ENCODE data around the gene S100A9. TPM values are rescaled to one million over a fixed set of nuclear protein-coding genes. Genes with fewer than 3 reads are reported as not detected.

Gene S100A9
- total and polyA plus RNA-seq, 2 donors, result 281 to 1,119 TPM

DNA sequence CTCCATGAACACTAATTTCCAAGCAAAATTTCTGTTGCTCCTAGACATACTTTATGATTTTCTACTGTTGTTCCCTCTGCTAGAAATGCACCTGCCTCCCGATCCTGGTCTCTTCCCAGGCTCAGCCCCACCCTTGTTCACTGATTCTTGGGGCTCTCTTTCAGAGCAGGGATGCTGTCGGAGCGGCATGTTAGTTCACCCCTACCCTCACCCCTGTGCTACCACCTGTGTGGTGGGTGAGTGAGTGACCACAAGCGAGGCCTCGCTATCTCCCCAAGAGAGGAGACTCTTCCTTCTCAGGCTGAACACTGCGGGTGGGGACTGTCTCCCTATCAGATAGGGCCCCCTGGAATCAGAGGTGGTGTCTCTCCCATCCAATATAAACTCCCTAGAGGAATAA lies 38.1 kb downstream of the S100A9 start:
- Histone ChIP-seq H3K9me3 (ENCODE audit: control insufficient read depth in 2 of 2, insufficient read depth in 1 of 2, low read length in 1 of 2) (no peaks in the 10 kb centered on the region), H3K27me3 (ENCODE audit: control insufficient read depth in 2 of 2, insufficient read depth in 1 of 2, low read length in 1 of 2) (peaks cover 0 to 2% of the 10 kb centered on the region in 2 donors), H3K4me1 (ENCODE audit: control insufficient read depth in 2 of 2, insufficient read depth in 2 of 2, low read length in 2 of 2) (no peaks in the 10 kb centered on the region), H3K27ac (ENCODE audit: low read depth in 1 of 2, low read length in 1 of 2) (no peak overlapping the region), H3K36me3 (ENCODE audit: control insufficient read depth in 2 of 2, insufficient read depth in 2 of 2, low read length in 1 of 2) (no peaks in the 10 kb centered on the region), H3K4me3 (ENCODE audit: low read length in 2 of 2) (no peak overlapping the region)
- no peak for DNase-seq (ENCODE audit: low read depth in 6 of 9, low spot score in 9 of 9)
- WGBS, result 93% methylated on average over 6 of the region's 6 CpGs

DNA sequence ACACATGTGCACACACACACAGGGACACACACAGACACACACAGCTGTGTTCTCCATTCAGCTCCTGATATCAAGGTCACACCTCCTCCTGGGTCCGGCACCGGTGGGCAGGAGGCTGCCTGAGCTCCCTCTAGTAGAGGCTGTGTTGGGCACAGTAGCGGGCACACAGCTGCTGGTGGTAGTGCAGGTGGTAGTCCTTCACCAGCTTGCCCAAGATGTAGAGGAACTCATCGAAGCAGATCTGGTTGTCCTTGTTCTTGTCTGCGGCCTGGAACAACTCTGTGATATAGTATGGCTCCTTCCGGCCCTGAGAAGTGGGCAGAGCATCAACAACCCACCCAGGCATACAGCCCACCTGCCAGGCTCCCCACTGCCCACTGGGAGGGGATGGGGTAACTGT lies 38.8 kb downstream of the S100A9 start:
- WGBS, result 93% methylated on average over 6 of the region's 6 CpGs
- peaks cover 0 to 2% of the 10 kb centered on the region in 2 donors for H3K27me3 ChIP-seq (ENCODE audit: control insufficient read depth in 2 of 2, insufficient read depth in 1 of 2, low read length in 1 of 2)
- no peak for DNase-seq (ENCODE audit: low read depth in 6 of 9, low spot score in 9 of 9)
- H3K4me3 ChIP-seq (ENCODE audit: low read length in 2 of 2), result no peak overlapping the region
- H3K4me1 ChIP-seq (ENCODE audit: control insufficient read depth in 2 of 2, insufficient read depth in 2 of 2, low read length in 2 of 2), result no peaks in the 10 kb centered on the region
- H3K36me3 ChIP-seq (ENCODE audit: control insufficient read depth in 2 of 2, insufficient read depth in 2 of 2, low read length in 1 of 2), result no peaks in the 10 kb centered on the region
- H3K27ac ChIP-seq (ENCODE audit: low read depth in 1 of 2, low read length in 1 of 2), result no peak overlapping the region
- no peaks in the 10 kb centered on the region for H3K9me3 ChIP-seq (ENCODE audit: control insufficient read depth in 2 of 2, insufficient read depth in 1 of 2, low read length in 1 of 2)

DNA sequence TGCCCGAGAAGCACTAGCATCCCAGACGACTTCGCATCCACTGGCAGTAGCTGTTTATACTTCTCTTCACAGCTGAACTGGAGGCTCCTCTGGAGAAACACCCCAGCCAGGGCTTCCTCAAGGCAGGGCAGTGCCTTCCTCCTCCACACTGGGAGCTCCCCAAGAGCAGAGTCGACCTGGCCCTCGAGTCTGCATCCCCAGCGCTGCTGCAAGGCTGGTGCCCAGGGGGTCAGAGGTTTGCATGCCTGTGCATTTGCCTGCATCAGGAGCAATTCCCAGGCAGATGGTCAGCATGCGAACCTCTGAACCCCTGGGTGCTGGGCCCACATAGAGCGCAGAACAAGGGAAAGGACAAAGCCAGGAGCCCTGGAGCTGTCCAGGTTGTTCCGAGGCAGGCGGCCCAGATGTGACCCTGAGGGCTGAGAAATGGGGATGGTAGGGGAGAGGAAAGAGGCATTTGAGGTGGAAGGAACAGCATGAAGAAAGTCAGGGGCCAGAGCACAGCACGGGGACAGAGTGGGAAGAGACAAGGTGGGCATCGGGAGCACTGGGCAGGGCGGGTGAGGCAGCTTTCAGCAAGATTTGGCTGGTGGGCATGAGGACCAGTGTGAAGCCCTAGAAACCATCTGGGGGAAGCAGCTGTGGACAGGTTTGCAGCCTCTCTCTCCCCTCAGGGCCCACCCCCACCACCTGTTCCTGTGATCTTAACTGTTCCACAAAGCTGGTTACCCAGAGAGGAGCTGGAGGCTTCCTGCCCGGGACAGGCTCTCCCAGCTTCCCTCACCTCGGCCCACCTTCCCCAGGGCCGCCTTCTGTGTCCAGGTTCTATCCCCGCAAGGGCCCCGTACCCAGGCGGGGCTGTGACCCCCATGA lies 39.6 kb downstream of the S100A9 start:
- H3K27me3 ChIP-seq (ENCODE audit: control insufficient read depth in 2 of 2, insufficient read depth in 1 of 2, low read length in 1 of 2), result peaks cover 0 to 2% of the 10 kb centered on the region in 2 donors
- DNase-seq (ENCODE audit: low read depth in 6 of 9, low spot score in 9 of 9), result no peak
- H3K4me3 ChIP-seq (ENCODE audit: low read length in 2 of 2), result no peak overlapping the region
- 86% methylated on average over 19 of the region's 19 CpGs for WGBS
- H3K4me1 ChIP-seq (ENCODE audit: control insufficient read depth in 2 of 2, insufficient read depth in 2 of 2, low read length in 2 of 2), result no peaks in the 10 kb centered on the region
- H3K36me3 ChIP-seq (ENCODE audit: control insufficient read depth in 2 of 2, insufficient read depth in 2 of 2, low read length in 1 of 2), result no peaks in the 10 kb centered on the region
- no peak overlapping the region for H3K27ac ChIP-seq (ENCODE audit: low read depth in 1 of 2, low read length in 1 of 2)
- H3K9me3 ChIP-seq (ENCODE audit: control insufficient read depth in 2 of 2, insufficient read depth in 1 of 2, low read length in 1 of 2), result no peaks in the 10 kb centered on the region

DNA sequence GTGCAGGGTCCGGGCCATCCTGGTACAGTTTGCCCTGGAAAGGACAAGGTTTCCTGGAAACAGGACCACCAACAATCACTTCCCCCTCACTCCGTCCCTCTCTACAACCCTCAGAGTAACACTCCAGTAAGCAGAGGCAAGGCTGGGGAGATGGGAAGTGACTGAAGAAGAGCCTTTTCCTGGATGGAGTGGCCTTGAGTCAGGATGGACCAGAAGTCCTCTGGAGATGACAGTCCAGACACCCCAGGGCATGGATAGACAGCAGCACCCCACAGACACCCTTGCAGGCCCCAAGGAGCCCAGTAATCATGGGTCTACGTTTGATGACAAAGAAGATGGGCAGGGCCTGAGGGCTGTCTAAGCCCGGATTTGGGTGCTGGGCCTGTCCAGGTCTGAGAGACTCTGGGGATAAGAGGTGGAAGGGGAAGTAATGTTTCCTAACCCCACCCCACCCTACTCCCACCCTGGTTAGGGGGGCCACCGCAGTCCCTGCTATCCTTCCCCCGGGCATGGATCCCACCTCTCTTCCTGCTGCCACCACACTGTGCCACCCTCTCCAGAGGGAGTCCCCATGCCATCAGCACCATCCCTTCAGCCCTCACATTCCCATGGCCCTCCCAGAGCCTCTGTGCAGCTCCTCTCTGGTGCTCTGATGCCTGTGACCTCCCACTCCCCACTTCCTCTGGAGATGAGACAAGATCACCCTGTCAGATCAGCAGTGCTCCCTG lies 40.4 kb downstream of the S100A9 start:
- Histone ChIP-seq H3K27ac (ENCODE audit: low read depth in 1 of 2, low read length in 1 of 2) (no peak overlapping the region), H3K27me3 (ENCODE audit: control insufficient read depth in 2 of 2, insufficient read depth in 1 of 2, low read length in 1 of 2) (peaks cover 0 to 2% of the 10 kb centered on the region in 2 donors), H3K36me3 (ENCODE audit: control insufficient read depth in 2 of 2, insufficient read depth in 2 of 2, low read length in 1 of 2) (no peaks in the 10 kb centered on the region), H3K4me1 (ENCODE audit: control insufficient read depth in 2 of 2, insufficient read depth in 2 of 2, low read length in 2 of 2) (no peaks in the 10 kb centered on the region), H3K4me3 (ENCODE audit: low read length in 2 of 2) (no peak overlapping the region), H3K9me3 (ENCODE audit: control insufficient read depth in 2 of 2, insufficient read depth in 1 of 2, low read length in 1 of 2) (no peaks in the 10 kb centered on the region)
- WGBS, result 94% methylated on average over 6 of the region's 6 CpGs
- DNase-seq (ENCODE audit: low read depth in 6 of 9, low spot score in 9 of 9), result no peak

DNA sequence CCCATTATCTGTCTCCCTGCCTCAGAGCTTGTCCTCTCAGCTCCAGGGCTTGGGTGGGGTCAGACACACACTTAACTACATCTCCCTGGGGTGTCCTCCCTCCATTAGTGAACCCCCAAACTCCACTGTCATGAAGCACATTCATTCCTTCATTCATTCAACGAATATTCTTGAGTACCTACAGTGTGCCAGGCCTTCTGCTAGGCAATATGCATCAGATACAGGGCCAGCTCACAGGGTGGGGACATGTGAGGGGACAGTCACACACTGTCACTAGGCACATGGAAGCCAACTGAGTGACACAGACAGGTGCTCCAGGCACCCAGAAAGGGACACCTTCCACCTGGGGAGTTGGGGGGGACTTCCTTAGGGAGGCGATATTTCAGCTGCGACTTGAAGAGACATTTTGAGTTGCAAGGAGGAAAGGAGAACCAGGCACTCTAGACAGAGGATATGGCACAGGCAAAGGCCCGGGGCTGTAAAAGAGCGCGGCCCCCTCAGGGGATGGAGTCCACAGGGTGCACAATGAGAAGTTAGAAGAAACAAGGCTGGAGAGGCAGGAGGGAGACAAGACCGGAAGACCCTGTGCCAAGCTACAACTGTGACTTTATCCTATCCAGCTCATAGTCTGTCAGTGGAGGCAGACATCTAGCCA lies 41.9 kb downstream of the S100A9 start:
- no peak overlapping the region for H3K27ac ChIP-seq (ENCODE audit: low read depth in 1 of 2, low read length in 1 of 2)
- peaks cover 0 to 2% of the 10 kb centered on the region in 2 donors for H3K27me3 ChIP-seq (ENCODE audit: control insufficient read depth in 2 of 2, insufficient read depth in 1 of 2, low read length in 1 of 2)
- no peaks in the 10 kb centered on the region for H3K4me1 ChIP-seq (ENCODE audit: control insufficient read depth in 2 of 2, insufficient read depth in 2 of 2, low read length in 2 of 2)
- WGBS, result 94% methylated on average over 7 of the region's 7 CpGs
- H3K9me3 ChIP-seq (ENCODE audit: control insufficient read depth in 2 of 2, insufficient read depth in 1 of 2, low read length in 1 of 2), result no peaks in the 10 kb centered on the region
- H3K4me3 ChIP-seq (ENCODE audit: low read length in 2 of 2), result no peak overlapping the region
- H3K36me3 ChIP-seq (ENCODE audit: control insufficient read depth in 2 of 2, insufficient read depth in 2 of 2, low read length in 1 of 2), result no peaks in the 10 kb centered on the region
- DNase-seq (ENCODE audit: low read depth in 6 of 9, low spot score in 9 of 9), result no peak

DNA sequence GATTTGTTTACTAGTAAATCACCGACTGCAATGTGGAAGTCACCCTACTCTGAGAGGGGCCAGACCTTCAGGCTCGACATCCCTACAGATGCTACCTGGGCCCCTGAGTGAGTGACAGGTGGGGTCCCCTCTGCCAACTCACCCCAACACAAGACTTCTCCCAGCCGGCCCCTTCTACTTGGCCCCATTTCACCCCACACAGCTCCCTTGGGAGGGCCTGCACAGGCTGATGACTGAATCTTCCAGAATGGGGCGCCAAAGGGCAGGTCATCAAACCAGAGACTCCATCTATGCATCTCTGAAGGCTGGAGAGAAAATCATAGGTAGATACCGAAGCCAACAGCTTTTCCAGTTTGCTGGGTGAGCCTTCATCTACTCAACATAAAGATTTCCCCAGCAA lies 42.6 kb downstream of the S100A9 start:
- Histone ChIP-seq H3K27ac (ENCODE audit: low read depth in 1 of 2, low read length in 1 of 2) (no peak overlapping the region), H3K36me3 (ENCODE audit: control insufficient read depth in 2 of 2, insufficient read depth in 2 of 2, low read length in 1 of 2) (no peaks in the 10 kb centered on the region), H3K27me3 (ENCODE audit: control insufficient read depth in 2 of 2, insufficient read depth in 1 of 2, low read length in 1 of 2) (peaks cover 0 to 2% of the 10 kb centered on the region in 2 donors), H3K4me3 (ENCODE audit: low read length in 2 of 2) (no peak overlapping the region), H3K4me1 (ENCODE audit: control insufficient read depth in 2 of 2, insufficient read depth in 2 of 2, low read length in 2 of 2) (no peaks in the 10 kb centered on the region), H3K9me3 (ENCODE audit: control insufficient read depth in 2 of 2, insufficient read depth in 1 of 2, low read length in 1 of 2) (no peaks in the 10 kb centered on the region)
- DNase-seq (ENCODE audit: low read depth in 6 of 9, low spot score in 9 of 9), result no peak
- WGBS, result 92% methylated on average over 5 of the region's 5 CpGs

DNA sequence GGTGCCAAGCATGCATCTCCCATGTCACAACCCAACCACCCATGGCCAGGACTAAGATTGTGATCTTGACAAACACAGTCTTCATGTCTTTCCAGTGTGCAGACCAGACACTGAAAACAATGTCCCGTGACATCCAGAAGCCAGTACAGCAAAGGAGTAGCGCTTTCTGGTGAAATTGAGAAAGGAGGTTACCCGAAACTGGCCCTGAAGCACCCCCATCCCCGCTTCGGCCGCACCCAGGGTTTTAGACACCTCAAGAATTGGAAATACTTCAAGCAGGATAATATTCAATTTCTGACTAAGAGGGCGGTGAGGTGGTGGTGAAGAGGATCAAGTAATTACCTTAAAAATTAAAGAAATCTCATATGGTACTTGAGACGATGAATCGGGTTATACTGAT lies 43.8 kb downstream of the S100A9 start:
- Histone ChIP-seq H3K27ac (ENCODE audit: low read depth in 1 of 2, low read length in 1 of 2) (no peak overlapping the region), H3K4me1 (ENCODE audit: control insufficient read depth in 2 of 2, insufficient read depth in 2 of 2, low read length in 2 of 2) (no peaks in the 10 kb centered on the region), H3K27me3 (ENCODE audit: control insufficient read depth in 2 of 2, insufficient read depth in 1 of 2, low read length in 1 of 2) (peaks cover 0 to 2% of the 10 kb centered on the region in 2 donors), H3K4me3 (ENCODE audit: low read length in 2 of 2) (no peak overlapping the region), H3K36me3 (ENCODE audit: control insufficient read depth in 2 of 2, insufficient read depth in 2 of 2, low read length in 1 of 2) (no peaks in the 10 kb centered on the region), H3K9me3 (ENCODE audit: control insufficient read depth in 2 of 2, insufficient read depth in 1 of 2, low read length in 1 of 2) (no peaks in the 10 kb centered on the region)
- no peak for DNase-seq (ENCODE audit: low read depth in 6 of 9, low spot score in 9 of 9)
- 95% methylated on average over 9 of the region's 9 CpGs for WGBS

DNA sequence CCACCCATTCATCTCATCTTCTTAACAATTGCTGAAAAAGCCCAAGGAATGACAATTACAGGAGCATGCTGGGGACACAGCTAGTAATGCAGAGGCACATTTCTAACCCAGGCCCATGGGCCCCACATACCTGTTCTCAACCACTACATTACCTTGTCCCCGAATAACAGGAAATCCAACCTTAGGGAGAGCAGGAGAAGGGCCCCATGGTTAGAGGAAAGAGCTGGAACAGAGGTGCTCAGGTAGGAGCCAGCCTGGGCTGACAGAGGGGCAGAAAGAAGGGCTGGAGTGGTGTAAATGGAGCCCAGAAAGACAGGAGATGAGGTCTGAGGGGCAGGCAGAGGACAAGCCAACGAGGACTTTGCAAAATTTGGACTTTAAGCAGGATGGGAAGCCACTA lies 44.6 kb downstream of the S100A9 start:
- no peak for DNase-seq (ENCODE audit: low read depth in 6 of 9, low spot score in 9 of 9)
- no peaks in the 10 kb centered on the region for H3K9me3 ChIP-seq (ENCODE audit: control insufficient read depth in 2 of 2, insufficient read depth in 1 of 2, low read length in 1 of 2)
- H3K27ac ChIP-seq (ENCODE audit: low read depth in 1 of 2, low read length in 1 of 2), result no peak overlapping the region
- H3K36me3 ChIP-seq (ENCODE audit: control insufficient read depth in 2 of 2, insufficient read depth in 2 of 2, low read length in 1 of 2), result no peaks in the 10 kb centered on the region
- no peak overlapping the region for H3K4me3 ChIP-seq (ENCODE audit: low read length in 2 of 2)
- WGBS, result 70% methylated on average over 2 of the region's 2 CpGs
- H3K27me3 ChIP-seq (ENCODE audit: control insufficient read depth in 2 of 2, insufficient read depth in 1 of 2, low read length in 1 of 2), result peaks cover 0 to 2% of the 10 kb centered on the region in 2 donors
- no peaks in the 10 kb centered on the region for H3K4me1 ChIP-seq (ENCODE audit: control insufficient read depth in 2 of 2, insufficient read depth in 2 of 2, low read length in 2 of 2)

Data from thymus (tissue), 11 donors.